GM19468 (cell line): ENCODE data around the gene BBS5.
"Not testable (repeated sequence)": the region's sequence is repeated elsewhere in the genome, so short reads cannot be mapped to it uniquely, and the experiment has no call there.

Experiments used
- ATAC-seq: cut with Tn5 transposase; IDR thresholded peaks from one replicate; pipeline ENCODE4 v1.9.1; 2021; ENCODE audit warnings: mild to moderate bottlenecking, moderate library complexity, moderate number of reproducible peaks; ENCODE audit not compliant: unreplicated experiment; ENCODE audit errors: extremely low read depth

The BBS5 gene

DNA sequence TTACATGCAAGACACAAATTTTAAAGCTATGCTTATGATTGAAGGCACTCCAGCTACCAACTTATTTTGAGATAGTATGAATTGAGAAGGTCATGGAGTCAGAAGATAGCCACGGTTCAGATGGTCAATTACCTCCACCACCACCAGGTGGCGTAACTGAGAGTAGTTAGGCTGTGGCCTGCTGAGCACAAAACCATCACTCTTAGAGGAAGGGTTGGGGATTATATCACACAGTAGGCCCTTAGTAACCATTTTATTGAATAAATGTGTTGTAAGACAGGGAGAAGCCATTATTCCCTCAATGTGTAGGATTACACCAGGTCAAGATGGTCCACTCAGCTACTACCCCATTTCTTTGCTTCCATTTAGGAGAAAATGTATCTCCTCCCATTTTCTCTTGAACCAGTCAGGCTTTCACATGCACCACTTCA, 49.0 kb downstream of the BBS5 start:
- ATAC-seq, result peak; percentile 68

DNA sequence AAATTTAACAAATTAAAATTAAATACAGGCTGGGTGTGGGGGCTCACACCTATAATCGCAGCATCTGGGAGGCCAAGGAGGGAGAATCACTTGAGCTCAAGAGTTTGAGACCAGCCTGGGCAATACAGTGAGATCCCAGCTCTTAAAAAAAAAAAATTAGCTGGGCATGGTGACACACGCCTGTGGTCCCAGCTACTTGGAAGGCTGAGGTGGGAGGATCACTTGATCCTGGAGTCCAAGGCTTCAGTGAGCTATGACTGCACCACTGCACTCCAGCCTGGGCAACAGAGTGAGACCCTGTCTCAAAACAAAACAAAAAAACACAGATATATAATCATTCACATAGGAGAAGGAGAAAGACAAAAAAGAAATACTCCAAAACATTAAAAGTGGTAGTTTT, 60.2 kb downstream of the BBS5 start:
- ATAC-seq, result not testable (repeated sequence)

GRCh38 chr2:169540146-169540545, 60.9 kb downstream of the BBS5 start:
- ATAC-seq, result no peak

DNA sequence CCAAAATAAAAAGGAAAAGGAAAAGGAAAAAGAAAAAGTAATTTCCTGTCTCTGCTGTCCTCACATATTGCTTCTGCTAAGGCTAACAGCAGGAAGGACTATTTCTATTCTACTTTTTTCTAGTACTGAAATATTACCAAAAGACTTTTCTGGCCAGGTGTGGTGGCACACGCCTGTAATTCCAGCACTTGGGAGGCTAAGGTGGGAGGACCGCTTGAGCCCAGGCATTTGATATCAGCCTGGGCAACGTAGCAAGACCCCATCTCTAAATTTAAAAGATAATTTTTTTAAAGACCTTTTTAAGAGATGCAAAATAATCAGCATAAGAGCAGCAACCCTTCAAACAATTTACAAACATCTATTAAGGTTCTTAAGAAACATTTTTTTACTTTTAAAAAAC, 63.1 kb downstream of the BBS5 start:
- no peak for ATAC-seq

DNA sequence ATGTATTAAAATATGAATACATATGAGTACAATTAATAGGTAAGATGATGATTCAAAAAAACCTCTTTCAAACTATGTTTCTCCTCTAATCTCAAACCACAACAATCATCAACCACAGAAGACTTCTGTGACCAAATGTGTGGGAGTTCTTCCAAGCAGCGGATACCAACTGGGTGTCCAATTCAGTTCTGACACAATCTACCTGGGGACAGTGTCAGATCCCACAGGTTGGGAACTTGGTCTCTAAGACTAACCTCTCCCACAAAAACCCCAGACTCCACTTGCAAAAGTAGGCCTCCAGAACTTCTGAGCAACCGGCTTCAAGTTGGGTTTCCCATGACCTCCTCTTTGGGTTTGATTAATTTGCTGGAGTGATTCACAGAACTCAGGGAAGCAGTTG, 67.5 kb downstream of the BBS5 start:
- ATAC-seq, result no peak
